Hippocampal formation (tissue), 2 donors: ENCODE data around the gene SERTAD4.
"Not testable (repeated sequence)": the region's sequence is repeated elsewhere in the genome, so short reads cannot be mapped to it uniquely, and the experiment has no call there.

Source experiments
- DNase-seq, 2 donors: peaks; one replicate each; lab custom pipeline; 2025; lab: John Stamatoyannopoulos, UW

SERTAD4 gene

DNA sequence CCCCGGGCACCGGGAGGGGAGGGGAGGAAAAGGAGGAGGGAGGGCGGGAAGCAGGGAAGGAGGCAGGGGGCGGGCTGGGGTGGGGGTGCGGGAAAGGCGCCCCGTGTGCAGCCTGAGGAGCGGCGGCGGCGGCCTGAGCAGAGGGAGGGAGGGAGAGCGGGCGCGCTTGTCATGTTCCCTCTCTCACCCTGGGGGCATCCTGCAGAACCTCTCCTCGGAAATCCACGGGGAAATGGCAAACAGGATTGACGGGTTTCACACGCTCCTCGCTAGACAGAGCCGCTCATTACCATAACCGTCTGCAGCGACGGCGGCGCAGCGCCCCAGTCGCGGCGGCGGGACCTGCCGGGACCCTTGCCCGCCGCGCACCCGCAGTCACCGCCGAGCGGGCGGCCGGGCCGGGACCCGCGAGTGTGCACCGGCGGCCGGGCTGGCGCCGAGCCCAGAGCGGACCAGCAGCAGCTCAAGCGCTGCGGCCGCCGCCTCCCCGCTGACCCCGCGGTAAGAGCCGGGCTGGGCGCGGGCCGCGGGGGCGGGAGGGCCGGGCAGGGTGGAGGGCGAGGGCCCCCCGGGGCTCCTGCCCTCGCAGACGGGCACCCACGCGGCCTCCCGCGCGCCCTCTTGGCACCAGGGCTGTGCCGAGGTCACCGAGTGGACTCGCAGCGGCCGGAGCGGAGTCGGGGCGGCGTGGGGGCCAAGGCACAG, at the start of gene SERTAD4:
Gene SERTAD4 (plus strand): TSS at position 286 of the 705 bp plus-strand sequence. CDS start 5,165 bp downstream, outside the sequence.
- peak in 1 of 2 donors; percentile 25 for DNase-seq

GRCh38 chr1:210185063-210185462, 47.5 kb upstream of the SERTAD4 start:
- no peak for DNase-seq

DNA sequence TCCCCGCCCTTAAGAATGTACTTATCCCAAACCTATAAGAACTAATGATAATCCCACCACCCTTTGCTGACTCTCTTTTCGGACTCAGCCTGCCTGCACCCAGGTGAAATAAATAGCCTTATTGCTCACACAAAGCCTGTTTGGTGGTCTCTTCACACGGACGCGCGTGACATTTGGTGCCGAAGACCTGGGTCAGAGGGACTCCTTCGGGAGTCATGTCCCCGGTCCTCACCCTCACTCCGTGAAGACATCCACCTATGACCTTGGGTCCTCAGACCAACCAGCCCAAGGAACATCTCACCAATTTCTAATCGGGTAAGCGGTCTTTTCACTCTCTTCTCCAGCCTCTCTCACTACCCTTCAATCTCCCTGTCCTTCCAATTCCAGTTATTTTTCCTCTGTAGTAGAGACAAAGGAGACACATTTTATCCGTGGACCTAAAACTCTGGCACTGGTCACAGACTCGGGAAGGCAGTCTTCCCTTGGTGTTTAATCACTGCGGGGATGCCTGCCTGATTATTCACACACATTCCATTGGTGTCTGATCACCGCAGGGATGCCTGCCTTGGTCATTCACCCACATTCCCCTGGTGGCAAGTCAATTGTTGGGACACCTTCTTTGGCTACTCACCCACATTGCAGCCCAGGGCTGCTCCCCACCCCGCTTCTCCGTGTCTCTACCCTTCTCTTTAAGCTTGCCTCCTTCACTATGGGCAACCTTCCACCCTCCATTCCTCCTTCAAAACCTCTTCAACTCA, 44.6 kb upstream of the SERTAD4 start:
- not testable (repeated sequence) for DNase-seq

- no peak for DNase-seq
Measured at GRCh38 chr1:210189426-210189825, 43.2 kb upstream of the SERTAD4 start.

GRCh38 chr1:210195635-210196160, 36.9 kb upstream of the SERTAD4 start:
- DNase-seq, result no peak

- not testable (repeated sequence) for DNase-seq
Measured at GRCh38 chr1:210196266-210196665, 36.3 kb upstream of the SERTAD4 start.

- no peak for DNase-seq
Measured at GRCh38 chr1:210198840-210199239, 33.8 kb upstream of the SERTAD4 start.

DNA sequence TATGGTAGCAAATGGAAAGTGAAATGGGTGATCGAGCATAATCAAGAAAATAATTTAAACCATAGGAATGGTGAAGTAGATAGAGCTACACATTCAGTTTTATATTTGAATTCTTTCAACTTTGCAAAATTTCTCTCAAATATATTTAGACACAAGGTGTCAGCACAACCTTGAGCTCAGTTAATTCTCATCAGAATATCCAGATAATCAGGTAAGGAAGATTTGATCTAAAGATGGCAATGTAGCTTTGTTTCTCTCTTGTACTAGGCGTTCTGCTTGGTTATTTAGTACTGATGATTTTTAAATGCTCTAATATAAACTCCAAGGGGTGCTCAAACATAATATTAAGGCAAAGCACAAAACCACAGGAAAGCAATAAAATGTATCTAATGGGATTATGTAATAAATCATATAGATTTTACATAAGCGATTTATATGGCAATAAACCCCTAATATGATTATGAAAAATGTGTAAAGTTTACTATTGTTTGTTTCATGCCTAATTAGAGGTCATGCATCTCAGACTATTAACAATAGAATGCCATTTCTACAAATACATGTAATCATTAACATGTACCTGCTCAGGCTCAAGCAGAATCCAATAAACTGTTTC, 32.4 kb upstream of the SERTAD4 start:
- DNase-seq, result no peak

GRCh38 chr1:210201681-210202080, 30.9 kb upstream of the SERTAD4 start:
- no peak for DNase-seq

GRCh38 chr1:210207597-210208450, 24.8 kb upstream of the SERTAD4 start:
- no peak for DNase-seq

DNA sequence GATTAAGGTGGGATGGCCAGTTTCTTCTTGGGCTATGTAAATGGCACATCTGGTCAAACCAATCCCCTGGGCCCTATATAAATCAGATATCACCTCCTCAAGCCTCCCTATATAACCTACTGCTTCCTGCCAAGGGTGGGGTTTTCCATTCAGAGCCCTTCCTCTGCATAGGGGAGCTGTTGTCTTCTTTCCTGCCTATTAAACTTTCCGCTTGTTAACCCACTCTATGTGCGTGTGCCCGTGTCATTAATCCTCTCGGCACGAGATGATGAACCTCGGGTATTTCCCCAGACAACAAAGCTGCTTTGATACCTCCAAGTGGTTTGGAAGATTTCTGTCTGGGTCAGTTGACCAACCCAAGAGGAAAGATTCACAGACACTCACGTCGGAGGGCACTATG, 19.3 kb upstream of the SERTAD4 start:
- DNase-seq, result no peak

- no peak for DNase-seq
Measured at GRCh38 chr1:210214573-210215409, 17.8 kb upstream of the SERTAD4 start.

DNA sequence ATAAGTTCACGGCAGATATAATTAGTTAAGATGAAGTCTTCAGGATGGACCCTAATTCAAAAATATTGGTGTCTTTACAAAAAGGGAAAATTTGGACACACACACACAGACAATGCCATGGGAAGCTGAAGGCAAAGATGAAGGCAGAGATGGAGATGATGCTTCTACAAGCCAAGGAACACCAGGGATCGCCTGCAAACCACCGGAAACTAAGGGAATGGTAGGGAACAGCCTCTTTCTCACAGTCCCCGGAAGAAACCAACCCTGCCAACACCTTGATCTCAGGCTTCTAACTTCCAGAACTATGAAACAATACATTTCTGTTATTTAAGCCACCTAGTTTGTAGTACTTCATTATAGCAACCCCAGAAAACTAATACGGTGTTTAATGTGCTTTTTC, 15.1 kb upstream of the SERTAD4 start:
- DNase-seq, result no peak

GRCh38 chr1:210218047-210218446, 14.5 kb upstream of the SERTAD4 start:
- DNase-seq, result no peak

DNA sequence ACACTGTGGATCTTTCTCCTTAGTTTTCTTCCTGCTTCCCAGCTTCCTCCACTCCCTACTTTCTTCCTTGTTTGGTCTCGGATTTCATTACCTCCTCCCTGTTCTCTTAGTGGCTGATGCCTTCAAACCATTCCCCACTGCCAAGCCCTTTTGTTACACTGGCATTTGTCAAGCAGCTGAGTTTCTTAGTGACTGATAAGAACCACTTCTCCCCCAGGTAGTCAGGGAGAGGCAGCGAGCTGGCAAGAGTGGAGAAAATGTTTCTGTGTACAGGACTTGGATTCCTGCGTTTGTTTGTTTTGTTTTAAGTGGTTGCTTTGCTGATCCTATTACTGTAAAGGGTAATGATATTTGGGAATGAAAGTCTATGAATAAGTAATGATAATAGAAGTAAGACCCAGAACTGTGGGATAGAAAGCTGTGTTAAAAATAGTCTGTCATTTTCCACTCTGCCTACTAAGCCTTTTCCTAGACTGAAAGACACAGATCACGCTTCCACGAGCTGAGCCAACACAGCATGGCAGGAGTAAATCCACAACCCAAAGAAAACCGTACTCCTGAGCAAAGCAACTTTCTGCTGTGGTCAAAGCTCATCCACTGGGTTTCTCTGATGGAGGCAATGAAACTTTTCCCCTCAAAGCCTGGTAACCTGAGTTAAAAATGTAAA, 10.1 kb upstream of the SERTAD4 start:
- DNase-seq, result no peak

DNA sequence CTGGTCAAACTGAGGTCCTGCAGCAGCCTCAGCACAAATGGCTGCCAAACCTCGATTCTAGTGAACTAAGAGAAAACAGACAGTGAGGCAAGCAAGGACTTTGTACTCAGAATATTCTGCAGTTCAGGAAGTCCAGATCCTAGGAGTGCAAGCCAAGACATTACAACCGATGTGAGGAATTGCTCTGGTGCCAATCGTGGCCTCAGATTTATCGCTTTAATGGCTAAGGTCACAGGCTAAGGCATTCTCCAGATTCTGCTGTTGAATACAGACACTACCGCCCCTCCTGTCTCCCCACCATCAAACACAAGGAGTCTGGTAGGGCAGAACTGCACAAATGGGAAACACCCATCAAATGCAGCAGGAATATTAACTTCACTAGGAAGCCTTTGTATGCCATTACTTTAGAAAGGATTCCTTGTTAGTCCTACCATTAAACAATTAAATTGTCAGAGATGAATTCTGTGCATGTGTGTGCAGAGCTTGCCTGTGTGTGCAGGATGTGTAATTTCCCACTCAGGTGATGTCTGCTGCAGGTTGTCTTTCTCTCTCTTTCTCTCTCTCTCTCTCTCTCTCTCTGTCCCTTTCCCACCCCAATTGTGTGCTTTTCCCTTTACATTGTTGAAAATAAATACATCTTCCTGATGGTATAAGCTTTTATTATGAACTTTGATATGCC, 9.2 kb upstream of the SERTAD4 start:
- no peak for DNase-seq

- DNase-seq, result no peak
Measured at GRCh38 chr1:210228158-210228557, 4.4 kb upstream of the SERTAD4 start.

DNA sequence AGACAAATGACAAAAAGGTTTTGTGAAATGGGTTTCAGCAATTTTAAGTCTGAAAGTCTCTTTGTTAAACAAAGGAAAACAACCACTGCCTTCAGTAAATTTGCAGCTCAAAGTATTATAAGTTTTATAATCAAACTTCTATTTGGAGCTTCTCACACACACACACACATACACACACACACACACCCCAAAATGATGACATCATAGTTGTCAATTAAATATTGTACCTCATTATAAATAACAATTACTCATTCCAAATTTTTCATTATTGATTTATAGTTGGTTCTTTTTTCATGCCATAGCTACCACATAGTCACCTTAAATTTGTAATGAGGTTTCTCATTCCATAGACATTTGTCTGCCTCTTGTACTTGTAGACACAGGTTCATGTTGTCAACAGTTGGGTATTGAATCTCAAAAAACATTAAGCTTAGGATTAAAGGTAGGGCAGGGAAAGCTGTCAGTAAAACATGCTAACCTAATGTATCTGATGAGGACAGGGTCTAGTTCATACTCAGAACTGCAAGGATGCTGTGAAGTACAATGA, 2.4 kb upstream of the SERTAD4 start:
- no peak for DNase-seq

GRCh38 chr1:210231846-210232510, 618 bp upstream of the SERTAD4 start:
- no peak for DNase-seq
